ENCODE measurements around the gene PXDC1. TPM values are rescaled to one million over a fixed set of nuclear protein-coding genes. Genes with fewer than 3 reads are reported as not detected.

Gene PXDC1
- total and polyA plus RNA-seq, 4 donors = 21.0 to 53.8 (median 43.3) TPM

DNA sequence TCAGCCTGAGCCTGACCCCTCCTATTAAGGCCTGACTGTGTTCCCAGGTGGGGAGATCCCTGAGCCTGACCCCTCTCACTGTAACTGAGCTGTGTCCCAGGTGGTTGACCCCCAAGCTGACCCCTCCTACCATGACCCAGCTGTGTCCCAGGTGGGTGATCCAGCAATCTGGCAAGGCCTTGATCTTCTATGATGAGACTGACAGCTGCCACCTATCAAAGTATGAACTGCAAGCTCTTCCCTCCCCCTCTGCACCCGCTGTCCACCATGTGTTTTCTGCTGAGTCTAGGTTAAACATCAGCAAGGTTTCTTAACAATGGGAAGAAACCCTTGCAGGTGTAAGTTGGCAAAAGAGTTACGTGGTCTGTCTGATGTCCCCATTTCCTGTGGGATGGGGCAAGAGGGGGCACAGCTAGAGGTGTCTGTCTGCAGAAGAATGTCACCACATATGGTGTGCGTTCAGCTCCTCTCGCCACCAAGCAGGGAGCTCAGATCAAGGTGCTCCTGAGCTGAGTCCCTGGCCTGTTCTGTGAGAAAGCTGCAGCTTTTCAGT is 5.9 kb downstream of the PXDC1 start:
- peaks cover 0 to 28% (median 14%) of the 10 kb centered on the region in 5 donors for H3K4me1 ChIP-seq (ENCODE audit: control insufficient read depth in 5 of 5, insufficient read depth in 5 of 5, low read length in 5 of 5)
- WGBS, 2 donors = 39 to 85% methylated on average over 4 of the region's 4 CpGs
- no peak for TF ChIP-seq CTCF (IDR thresholded peaks at IDR 0.05; ENCODE audit: control extremely low read depth, extremely low read depth)
- DNase-seq = no peak
- H3K36me3 ChIP-seq (ENCODE audit: control insufficient read depth in 4 of 4, insufficient read depth in 4 of 4, low read length in 4 of 4) = peaks cover 0 to 8% (median 0%) of the 10 kb centered on the region in 4 donors
- no peak for ATAC-seq (ENCODE audit: insufficient read depth, low FRiP score)
- H3K27me3 ChIP-seq (ENCODE audit: control insufficient read depth in 3 of 3, insufficient read depth in 3 of 3, low read length in 2 of 3) = no peaks in the 10 kb centered on the region
- H3K27ac ChIP-seq (ENCODE audit: low read depth in 1 of 2, low read length in 1 of 2) = peak overlapping the region in 1 of 2 donors; percentile 2
- no peaks in the 10 kb centered on the region for H3K9me3 ChIP-seq (ENCODE audit: control insufficient read depth in 4 of 4, insufficient read depth in 3 of 4, low read length in 3 of 4)
- no peak overlapping the region for H3K4me3 ChIP-seq
- no peak overlapping the region for H3K9ac ChIP-seq (ENCODE audit: insufficient read depth in 1 of 2, low read length in 2 of 2)

GRCh38 chr6:3744901-3745470 is 6.5 kb downstream of the PXDC1 start:
- TF ChIP-seq CTCF (IDR thresholded peaks at IDR 0.05; ENCODE audit: control extremely low read depth, extremely low read depth) = no peak
- 94 to 97% methylated on average over 20 of the region's 20 CpGs for WGBS, 2 donors
- Histone ChIP-seq H3K36me3 (ENCODE audit: control insufficient read depth in 4 of 4, insufficient read depth in 4 of 4, low read length in 4 of 4) (peaks cover 0 to 8% (median 0%) of the 10 kb centered on the region in 4 donors), H3K4me3 (no peak overlapping the region), H3K9ac (ENCODE audit: insufficient read depth in 1 of 2, low read length in 2 of 2) (no peak overlapping the region), H3K27ac (ENCODE audit: low read depth in 1 of 2, low read length in 1 of 2) (peak overlapping the region in 1 of 2 donors; percentile 2), H3K27me3 (ENCODE audit: control insufficient read depth in 3 of 3, insufficient read depth in 3 of 3, low read length in 2 of 3) (no peaks in the 10 kb centered on the region), H3K9me3 (ENCODE audit: control insufficient read depth in 4 of 4, insufficient read depth in 3 of 4, low read length in 3 of 4) (no peaks in the 10 kb centered on the region), H3K4me1 (ENCODE audit: control insufficient read depth in 5 of 5, insufficient read depth in 5 of 5, low read length in 5 of 5) (peaks cover 0 to 28% (median 14%) of the 10 kb centered on the region in 5 donors)
- no peak for DNase-seq
- no peak for ATAC-seq (ENCODE audit: insufficient read depth, low FRiP score)

GRCh38 chr6:3744211-3744900 is 7.2 kb downstream of the PXDC1 start:
- Histone ChIP-seq H3K9ac (ENCODE audit: insufficient read depth in 1 of 2, low read length in 2 of 2) (no peak overlapping the region), H3K9me3 (ENCODE audit: control insufficient read depth in 4 of 4, insufficient read depth in 3 of 4, low read length in 3 of 4) (no peaks in the 10 kb centered on the region), H3K4me3 (no peak overlapping the region), H3K4me1 (ENCODE audit: control insufficient read depth in 5 of 5, insufficient read depth in 5 of 5, low read length in 5 of 5) (peaks cover 0 to 29% (median 10%) of the 10 kb centered on the region in 5 donors), H3K27ac (ENCODE audit: low read depth in 1 of 2, low read length in 1 of 2) (peak overlapping the region in 1 of 2 donors; percentile 74), H3K36me3 (ENCODE audit: control insufficient read depth in 4 of 4, insufficient read depth in 4 of 4, low read length in 4 of 4) (peaks cover 0 to 9% (median 0%) of the 10 kb centered on the region in 4 donors), H3K27me3 (ENCODE audit: control insufficient read depth in 3 of 3, insufficient read depth in 3 of 3, low read length in 2 of 3) (no peaks in the 10 kb centered on the region)
- WGBS, 2 donors = 82 to 88% methylated on average over 19 of the region's 19 CpGs
- no peak for TF ChIP-seq CTCF (IDR thresholded peaks at IDR 0.05; ENCODE audit: control extremely low read depth, extremely low read depth)
- ATAC-seq (ENCODE audit: insufficient read depth, low FRiP score) = no peak
- no peak for DNase-seq

Data from lung (tissue), 12 donors.